Activated naive CD8-positive, alpha-beta T cell treated with anti-CD3 and anti-CD28 coated beads for 36 hours (primary cell): Measurements from ENCODE around the gene ZPBP. TPM values are rescaled to one million over a fixed set of nuclear protein-coding genes. Genes with fewer than 3 reads are reported as not detected.
"Not testable (repeated sequence)": the region's sequence is repeated elsewhere in the genome, so short reads cannot be mapped to it uniquely, and the experiment has no call there.

Experiments
- DNase-seq: peaks from one replicate; pipeline ENCODE4 v3.0.0; 2021
- H3K27ac Mint-ChIP-seq: one replicate; pipeline ENCODE4 v1.8.0; 2022; ENCODE audit warnings: mild to moderate bottlenecking, moderate library complexity, mixed read lengths
- H3K27me3 Mint-ChIP-seq: one replicate; pipeline ENCODE4 v1.8.0; 2022; ENCODE audit warnings: mild to moderate bottlenecking, mixed read lengths
- H3K36me3 Mint-ChIP-seq: one replicate; pipeline ENCODE4 v1.8.0; 2021; ENCODE audit warnings: mild to moderate bottlenecking, mixed read lengths
- H3K4me1 Mint-ChIP-seq: one replicate; pipeline ENCODE4 v1.8.0; 2021; ENCODE audit warnings: mixed read lengths
- H3K4me3 Mint-ChIP-seq: one replicate; pipeline ENCODE4 v1.8.0; 2022; ENCODE audit warnings: mild to moderate bottlenecking, moderate library complexity, mixed read lengths
- H3K9me3 Mint-ChIP-seq: one replicate; pipeline ENCODE4 v1.8.0; 2022; ENCODE audit warnings: mixed read lengths
- total RNA-seq, 2 experiments: library from RNA; stranded (reverse); gene quantifications; one replicate each; pipeline ENCODE4 v1.2.3, GENCODE V29; 2021

The ZPBP gene
- total RNA-seq, 2 experiments from 2014 or later, result 0.37 TPM; not detected in 1

- no peak overlapping the region for H3K4me3 Mint-ChIP-seq
- H3K27me3 Mint-ChIP-seq, result peaks cover 9% of the 10 kb centered on the region
- H3K4me1 Mint-ChIP-seq, result peaks cover 17% of the 10 kb centered on the region
- DNase-seq, result no peak
- H3K27ac Mint-ChIP-seq, result no peak overlapping the region
- peaks cover 14% of the 10 kb centered on the region for H3K36me3 Mint-ChIP-seq
- peaks cover 28% of the 10 kb centered on the region for H3K9me3 Mint-ChIP-seq
Observed at GRCh38 chr7:50073093-50073492, 20.0 kb downstream of the ZPBP start.

- H3K36me3 Mint-ChIP-seq, result peaks cover 14% of the 10 kb centered on the region
- H3K4me1 Mint-ChIP-seq, result peaks cover 17% of the 10 kb centered on the region
- H3K27me3 Mint-ChIP-seq, result peaks cover 5% of the 10 kb centered on the region
- peaks cover 30% of the 10 kb centered on the region for H3K9me3 Mint-ChIP-seq
- peak overlapping the region; percentile 86 for H3K4me3 Mint-ChIP-seq
- peak; percentile 27 for DNase-seq
- peak overlapping the region; percentile 92 for H3K27ac Mint-ChIP-seq
Observed at GRCh38 chr7:50069613-50070012, 23.4 kb downstream of the ZPBP start.

- Mint-ChIP-seq H3K36me3 (peaks cover 16% of the 10 kb centered on the region), H3K4me3 (peak overlapping the region; percentile 86), H3K27me3 (peaks cover 5% of the 10 kb centered on the region), H3K27ac (peak overlapping the region; percentile 92), H3K4me1 (peaks cover 17% of the 10 kb centered on the region), H3K9me3 (peaks cover 28% of the 10 kb centered on the region)
- peak; percentile 32 for DNase-seq
Observed at GRCh38 chr7:50068850-50069551, 24.0 kb downstream of the ZPBP start.

GRCh38 chr7:50068026-50068425 is 25.0 kb downstream of the ZPBP start:
- no peak overlapping the region for H3K27ac Mint-ChIP-seq
- peak; percentile 6 for DNase-seq
- peaks cover under 1% of the 10 kb centered on the region for H3K27me3 Mint-ChIP-seq

GRCh38 chr7:50062951-50063350 is 30.1 kb downstream of the ZPBP start:
- Mint-ChIP-seq H3K4me1 (no peaks in the 10 kb centered on the region), H3K4me3 (no peak overlapping the region), H3K27me3 (no peaks in the 10 kb centered on the region), H3K36me3 (peaks cover 3% of the 10 kb centered on the region), H3K27ac (no peak overlapping the region), H3K9me3 (peaks cover 13% of the 10 kb centered on the region)
- DNase-seq, result no peak

More at GRCh38 chr7:50068026-50068425, 25.0 kb downstream of the ZPBP start:
- H3K36me3 Mint-ChIP-seq, result peaks cover 14% of the 10 kb centered on the region
- peak overlapping the region; percentile 86 for H3K4me3 Mint-ChIP-seq
- peaks cover 17% of the 10 kb centered on the region for H3K4me1 Mint-ChIP-seq
- H3K9me3 Mint-ChIP-seq, result peaks cover 24% of the 10 kb centered on the region

- Mint-ChIP-seq H3K4me1 (no peaks in the 10 kb centered on the region), H3K9me3 (no peaks in the 10 kb centered on the region), H3K27me3 (peaks cover 5% of the 10 kb centered on the region), H3K27ac (no peak overlapping the region), H3K36me3 (no peaks in the 10 kb centered on the region), H3K4me3 (no peak overlapping the region)
- no peak for DNase-seq
Observed at GRCh38 chr7:50056131-50056530, 36.9 kb downstream of the ZPBP start.

- Mint-ChIP-seq H3K27ac (no peak overlapping the region), H3K4me1 (no peaks in the 10 kb centered on the region), H3K36me3 (no peaks in the 10 kb centered on the region), H3K9me3 (peaks cover 14% of the 10 kb centered on the region), H3K27me3 (peaks cover 29% of the 10 kb centered on the region), H3K4me3 (no peak overlapping the region)
- DNase-seq, result no peak
Observed at GRCh38 chr7:50047716-50048115, 45.3 kb downstream of the ZPBP start.

GRCh38 chr7:50041165-50041564 is 51.9 kb downstream of the ZPBP start:
- Mint-ChIP-seq H3K9me3 (peaks cover 10% of the 10 kb centered on the region), H3K27me3 (peaks cover 19% of the 10 kb centered on the region)
- H3K4me1 Mint-ChIP-seq, H3K4me3 Mint-ChIP-seq, DNase-seq, H3K36me3 Mint-ChIP-seq, H3K27ac Mint-ChIP-seq: not testable (repeated sequence)

- Mint-ChIP-seq H3K4me3 (no peak overlapping the region), H3K36me3 (no peaks in the 10 kb centered on the region), H3K27ac (no peak overlapping the region), H3K9me3 (no peaks in the 10 kb centered on the region), H3K27me3 (peaks cover 11% of the 10 kb centered on the region), H3K4me1 (no peaks in the 10 kb centered on the region)
- no peak for DNase-seq
Observed at GRCh38 chr7:50037086-50037485, 56.0 kb downstream of the ZPBP start.

- Mint-ChIP-seq H3K36me3 (no peaks in the 10 kb centered on the region), H3K27ac (no peak overlapping the region)
Observed at GRCh38 chr7:50022991-50023390, 70.1 kb downstream of the ZPBP start.

GRCh38 chr7:50022451-50022850 is 70.6 kb downstream of the ZPBP start:
- H3K4me3 Mint-ChIP-seq, result no peak overlapping the region
- peaks cover 11% of the 10 kb centered on the region for H3K27me3 Mint-ChIP-seq
- H3K9me3 Mint-ChIP-seq, result no peaks in the 10 kb centered on the region
- H3K4me1 Mint-ChIP-seq, result no peaks in the 10 kb centered on the region
- no peak overlapping the region for H3K27ac Mint-ChIP-seq
- no peak for DNase-seq
- H3K36me3 Mint-ChIP-seq, result no peaks in the 10 kb centered on the region

More at GRCh38 chr7:50022991-50023390, 70.1 kb downstream of the ZPBP start:
- Mint-ChIP-seq H3K4me3 (no peak overlapping the region), H3K9me3 (no peaks in the 10 kb centered on the region), H3K27me3 (peaks cover 11% of the 10 kb centered on the region), H3K4me1 (no peaks in the 10 kb centered on the region)
- no peak for DNase-seq

- Mint-ChIP-seq H3K4me1 (no peaks in the 10 kb centered on the region), H3K4me3 (no peak overlapping the region), H3K27me3 (no peaks in the 10 kb centered on the region), H3K27ac (no peak overlapping the region), H3K9me3 (no peaks in the 10 kb centered on the region), H3K36me3 (no peaks in the 10 kb centered on the region)
- DNase-seq, result no peak
Observed at GRCh38 chr7:49995681-49996080, 97.4 kb downstream of the ZPBP start.

- no peak overlapping the region for H3K4me3 Mint-ChIP-seq
- no peaks in the 10 kb centered on the region for H3K27me3 Mint-ChIP-seq
- H3K9me3 Mint-ChIP-seq, result peaks cover 14% of the 10 kb centered on the region
- DNase-seq, result no peak
- H3K27ac Mint-ChIP-seq, result no peak overlapping the region
- peaks cover 6% of the 10 kb centered on the region for H3K36me3 Mint-ChIP-seq
- H3K4me1 Mint-ChIP-seq, result no peaks in the 10 kb centered on the region
Observed at GRCh38 chr7:49986191-49986590, 106.9 kb downstream of the ZPBP start.

- no peak for DNase-seq
- Mint-ChIP-seq H3K4me1 (no peaks in the 10 kb centered on the region), H3K36me3 (no peaks in the 10 kb centered on the region), H3K4me3 (no peak overlapping the region), H3K9me3 (no peaks in the 10 kb centered on the region), H3K27ac (no peak overlapping the region), H3K27me3 (no peaks in the 10 kb centered on the region)
Observed at GRCh38 chr7:49980465-49980864, 112.6 kb downstream of the ZPBP start.

GRCh38 chr7:49976238-49976637 is 116.8 kb downstream of the ZPBP start:
- no peak for DNase-seq
- H3K4me3 Mint-ChIP-seq, result no peak overlapping the region

GRCh38 chr7:49974035-49974434 is 119.0 kb downstream of the ZPBP start:
- Mint-ChIP-seq H3K4me3 (no peak overlapping the region), H3K9me3 (no peaks in the 10 kb centered on the region), H3K27ac (no peak overlapping the region), H3K27me3 (no peaks in the 10 kb centered on the region), H3K4me1 (no peaks in the 10 kb centered on the region), H3K36me3 (no peaks in the 10 kb centered on the region)
- no peak for DNase-seq

More at GRCh38 chr7:49976238-49976637, 116.8 kb downstream of the ZPBP start:
- no peaks in the 10 kb centered on the region for H3K27me3 Mint-ChIP-seq
- no peaks in the 10 kb centered on the region for H3K9me3 Mint-ChIP-seq
- H3K4me1 Mint-ChIP-seq, result no peaks in the 10 kb centered on the region
- H3K36me3 Mint-ChIP-seq, result no peaks in the 10 kb centered on the region
- no peak overlapping the region for H3K27ac Mint-ChIP-seq
